ENCODE measurements around the gene RAD54L2. TPM values are rescaled to one million over a fixed set of nuclear protein-coding genes. Genes with fewer than 3 reads are reported as not detected.
"Not testable (repeated sequence)": the region's sequence is repeated elsewhere in the genome, so short reads cannot be mapped to it uniquely, and the experiment has no call there.

RAD54L2 gene
- total RNA-seq, 1 experiment from 2014 or later: 20.8 TPM

GRCh38 chr3:51522273-51522962 is 16.1 kb upstream of the RAD54L2 start:
- H3K27me3 ChIP-seq (ENCODE audit: control insufficient read depth, insufficient read depth, low read length): no peaks in the 10 kb centered on the region
- no peak for DNase-seq
- no peak overlapping the region for H3K4me3 ChIP-seq (ENCODE audit: insufficient read depth, low read depth, low read length)
- H3K36me3 ChIP-seq (replicated peaks; ENCODE audit: control insufficient read depth, insufficient read depth, low read length): no peaks in the 10 kb centered on the region

DNA sequence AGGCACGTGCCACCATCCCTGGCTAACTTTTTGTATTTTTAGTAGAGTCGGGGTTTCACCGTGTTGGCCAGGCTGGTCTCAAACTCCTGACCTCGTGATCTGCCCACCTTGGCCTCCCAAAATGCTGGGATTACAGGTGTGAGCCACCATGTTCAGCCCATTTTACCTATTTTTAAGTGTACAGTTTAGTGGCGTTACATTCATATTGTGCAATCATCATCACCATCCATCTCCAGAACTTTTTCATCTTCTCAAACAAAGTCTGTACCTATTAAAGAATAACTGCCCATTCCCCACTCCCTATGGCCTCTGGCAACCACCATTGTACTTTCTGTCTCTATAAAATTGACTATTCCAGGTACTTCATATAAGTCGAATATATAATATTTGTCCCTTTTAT is 13.6 kb upstream of the RAD54L2 start:
- H3K27me3 ChIP-seq (ENCODE audit: control insufficient read depth, insufficient read depth, low read length); H3K4me3 ChIP-seq (ENCODE audit: insufficient read depth, low read depth, low read length); DNase-seq; H3K36me3 ChIP-seq (replicated peaks; ENCODE audit: control insufficient read depth, insufficient read depth, low read length): not testable (repeated sequence)

- no peak overlapping the region for H3K4me3 ChIP-seq (ENCODE audit: insufficient read depth, low read depth, low read length)
- no peaks in the 10 kb centered on the region for H3K27me3 ChIP-seq (ENCODE audit: control insufficient read depth, insufficient read depth, low read length)
- no peaks in the 10 kb centered on the region for H3K36me3 ChIP-seq (replicated peaks; ENCODE audit: control insufficient read depth, insufficient read depth, low read length)
- DNase-seq: no peak
Measured at GRCh38 chr3:51530485-51530884, 8.0 kb upstream of the RAD54L2 start.

DNA sequence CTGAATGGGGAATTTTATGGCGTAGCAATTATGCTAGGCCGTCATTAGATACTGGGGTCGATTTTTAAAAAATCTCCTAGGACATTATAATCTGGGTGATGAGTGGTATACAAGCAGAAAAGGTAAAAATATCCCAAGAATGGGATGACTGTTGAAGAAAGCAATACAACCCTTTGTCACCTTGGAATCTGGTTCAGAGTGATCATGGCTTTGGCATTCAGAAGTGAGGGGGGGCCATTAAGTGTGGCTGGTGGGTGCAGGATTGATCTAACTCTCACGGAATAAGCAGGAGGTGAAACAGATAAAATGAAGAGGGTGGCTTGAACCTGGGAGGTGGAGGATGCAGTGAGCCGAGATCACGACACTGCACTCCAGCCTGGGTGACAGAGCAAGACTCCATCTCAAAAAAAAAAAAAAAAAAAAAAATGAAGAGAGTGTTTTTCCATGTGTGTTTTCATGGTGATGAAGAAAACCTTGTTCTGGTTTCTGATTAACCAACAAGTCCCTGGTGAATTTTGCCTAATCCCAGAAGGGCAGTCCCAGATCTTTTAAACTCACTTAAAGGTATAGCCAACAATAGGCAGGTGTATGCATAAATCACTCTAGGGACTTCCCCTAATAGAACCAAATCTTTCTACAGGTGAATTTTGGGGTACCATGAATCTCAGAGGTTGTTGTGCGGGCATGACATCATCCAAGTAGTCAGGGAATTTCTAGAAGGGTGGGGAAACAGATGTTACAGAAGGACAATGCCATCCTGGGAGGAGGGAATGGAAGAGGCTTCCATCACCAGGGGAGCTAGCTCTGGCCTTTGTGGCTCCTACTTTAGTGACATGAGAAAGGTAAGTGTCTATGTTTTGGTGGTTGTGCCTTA is 3.1 kb upstream of the RAD54L2 start:
- DNase-seq: no peak
- Histone ChIP-seq H3K36me3 (replicated peaks; ENCODE audit: control insufficient read depth, insufficient read depth, low read length) (no peaks in the 10 kb centered on the region), H3K27me3 (ENCODE audit: control insufficient read depth, insufficient read depth, low read length) (no peaks in the 10 kb centered on the region), H3K4me3 (ENCODE audit: insufficient read depth, low read depth, low read length) (no peak overlapping the region)

- H3K36me3 ChIP-seq (replicated peaks; ENCODE audit: control insufficient read depth, insufficient read depth, low read length); DNase-seq; H3K27me3 ChIP-seq (ENCODE audit: control insufficient read depth, insufficient read depth, low read length): not testable (repeated sequence)
- H3K4me3 ChIP-seq (ENCODE audit: insufficient read depth, low read depth, low read length): peak overlapping the region; percentile 60
Measured at GRCh38 chr3:51537631-51538030, 888 bp upstream of the RAD54L2 start.

DNA sequence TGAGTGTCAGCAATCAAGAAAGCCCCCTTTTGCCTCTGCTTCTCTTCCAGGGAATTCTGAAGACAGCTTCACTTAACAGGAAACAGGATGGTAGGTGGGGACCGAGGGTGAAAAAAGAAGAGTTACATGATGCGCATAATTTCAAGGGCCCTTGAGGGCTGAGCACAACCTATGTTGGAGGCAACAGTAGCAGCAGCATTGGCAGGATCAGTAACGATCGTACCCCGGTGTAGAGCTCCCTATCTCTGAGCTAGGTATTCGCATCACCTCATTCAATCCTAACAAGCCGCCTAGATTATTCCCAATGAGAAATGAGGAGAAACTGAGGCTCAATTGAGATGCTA is 432 bp upstream of the RAD54L2 start:
- Histone ChIP-seq H3K36me3 (replicated peaks; ENCODE audit: control insufficient read depth, insufficient read depth, low read length) (no peaks in the 10 kb centered on the region; the same call in 1 of the 2 replicates), H3K4me3 (ENCODE audit: insufficient read depth, low read depth, low read length) (peak overlapping the region; percentile 60), H3K27me3 (ENCODE audit: control insufficient read depth, insufficient read depth, low read length) (no peaks in the 10 kb centered on the region)
- peak; percentile 64 for DNase-seq

GRCh38 chr3:51539291-51539941 is 897 bp downstream of the RAD54L2 start:
- Histone ChIP-seq H3K4me3 (ENCODE audit: insufficient read depth, low read depth, low read length) (peak overlapping the region; percentile 60), H3K27me3 (ENCODE audit: control insufficient read depth, insufficient read depth, low read length) (no peaks in the 10 kb centered on the region), H3K36me3 (replicated peaks; ENCODE audit: control insufficient read depth, insufficient read depth, low read length) (no peaks in the 10 kb centered on the region; the same call in 1 of the 2 replicates)
- no peak for DNase-seq

- not testable (repeated sequence) for H3K4me3 ChIP-seq (ENCODE audit: insufficient read depth, low read depth, low read length); DNase-seq; H3K27me3 ChIP-seq (ENCODE audit: control insufficient read depth, insufficient read depth, low read length); H3K36me3 ChIP-seq (replicated peaks; ENCODE audit: control insufficient read depth, insufficient read depth, low read length)
Measured at GRCh38 chr3:51542596-51542995, 4.1 kb downstream of the RAD54L2 start.

GRCh38 chr3:51544011-51544775 is 5.7 kb downstream of the RAD54L2 start:
- Histone ChIP-seq H3K4me3 (ENCODE audit: insufficient read depth, low read depth, low read length) (no peak overlapping the region), H3K27me3 (ENCODE audit: control insufficient read depth, insufficient read depth, low read length) (no peaks in the 10 kb centered on the region), H3K36me3 (replicated peaks; ENCODE audit: control insufficient read depth, insufficient read depth, low read length) (no peaks in the 10 kb centered on the region; the same call in 1 of the 2 replicates)
- DNase-seq: no peak

GRCh38 chr3:51547274-51547673 is 8.8 kb downstream of the RAD54L2 start:
- Histone ChIP-seq H3K4me3 (ENCODE audit: insufficient read depth, low read depth, low read length) (no peak overlapping the region), H3K27me3 (ENCODE audit: control insufficient read depth, insufficient read depth, low read length) (no peaks in the 10 kb centered on the region), H3K36me3 (replicated peaks; ENCODE audit: control insufficient read depth, insufficient read depth, low read length) (no peaks in the 10 kb centered on the region; the same call in 1 of the 2 replicates)
- no peak for DNase-seq

- Histone ChIP-seq H3K36me3 (replicated peaks; ENCODE audit: control insufficient read depth, insufficient read depth, low read length) (no peaks in the 10 kb centered on the region; the same call in 1 of the 2 replicates), H3K4me3 (ENCODE audit: insufficient read depth, low read depth, low read length) (no peak overlapping the region), H3K27me3 (ENCODE audit: control insufficient read depth, insufficient read depth, low read length) (no peaks in the 10 kb centered on the region)
- DNase-seq: no peak
Measured at GRCh38 chr3:51549311-51549710, 10.8 kb downstream of the RAD54L2 start.

- Histone ChIP-seq H3K36me3 (replicated peaks; ENCODE audit: control insufficient read depth, insufficient read depth, low read length) (no peaks in the 10 kb centered on the region), H3K27me3 (ENCODE audit: control insufficient read depth, insufficient read depth, low read length) (no peaks in the 10 kb centered on the region), H3K4me3 (ENCODE audit: insufficient read depth, low read depth, low read length) (no peak overlapping the region)
- DNase-seq: no peak
Measured at GRCh38 chr3:51550080-51550819, 11.7 kb downstream of the RAD54L2 start.

GRCh38 chr3:51557993-51558392 is 19.5 kb downstream of the RAD54L2 start:
- DNase-seq: no peak
- no peaks in the 10 kb centered on the region for H3K36me3 ChIP-seq (replicated peaks; ENCODE audit: control insufficient read depth, insufficient read depth, low read length)
- no peak overlapping the region for H3K4me3 ChIP-seq (ENCODE audit: insufficient read depth, low read depth, low read length)
- H3K27me3 ChIP-seq (ENCODE audit: control insufficient read depth, insufficient read depth, low read length): no peaks in the 10 kb centered on the region
